Esophagus muscularis mucosa (tissue), 4 donors: ENCODE results near the gene GPX6. TPM values are rescaled to one million over a fixed set of nuclear protein-coding genes. Genes with fewer than 3 reads are reported as not detected.
"Not testable (repeated sequence)": the region's sequence is repeated elsewhere in the genome, so short reads cannot be mapped to it uniquely, and the experiment has no call there.

Experiments used
- DNase-seq: peaks from one replicate; pipeline ENCODE4 v3.0.0-alpha.2; 2017; ENCODE audit errors: extremely low spot score
- H3K27ac ChIP-seq, 4 donors: fragments of 200-600 bp; sonication (generic); replicated peaks in 1 of 4; 1 replicate in 3 of 4; 2 replicates in 1 of 4; pipeline ENCODE4 v1.5.1; 2016 to 2019; ENCODE audit warnings: mild to moderate bottlenecking in 1 of 4
- H3K27me3 ChIP-seq, 4 donors: fragments of 200-600 bp; sonication (generic); one replicate each; pipeline versions ENCODE4 v1.5.1 to v1.6.0; 2016 to 2019
- H3K36me3 ChIP-seq, 4 donors: fragments of 200-600 bp; sonication (generic); one replicate each; pipeline ENCODE4 v1.5.1; 2016 to 2019
- H3K4me1 ChIP-seq, 4 donors: fragments of 200-600 bp; sonication (generic); one replicate each; pipeline ENCODE4 v1.5.1; 2016 to 2019
- H3K4me3 ChIP-seq, 4 donors: fragments of 200-600 bp; sonication (generic); 1 replicate in 2 of 4; 2 replicates in 2 of 4; pipeline ENCODE4 v1.5.1; 2016 to 2019; ENCODE audit warnings: mild to moderate bottlenecking in 4 of 4, moderate library complexity in 1 of 4
- H3K9me3 ChIP-seq, 4 donors: fragments of 200-600 bp; sonication (generic); 1 replicate in 3 of 4; 2 replicates in 1 of 4; pipeline ENCODE4 v1.5.1; 2016 to 2019
- CTCF ChIP-seq, 3 experiments: fragments of 200-600 bp in 2 of 3; fragments of 450-650 bp in 1 of 3; sonication (generic) in 2 of 3; IDR thresholded peaks; one replicate each; pipeline ENCODE4 v1.5.1; 2017 to 2019; ENCODE audit warnings: antibody characterized with exemption in 3 of 3, mild to moderate bottlenecking in 2 of 3, moderate library complexity in 1 of 3
- EP300 ChIP-seq: sonication (generic); formaldehyde crosslinking; IDR thresholded peaks from one replicate; pipeline ENCODE4 v1.6.1; 2017; ENCODE audit warnings: antibody characterized with exemption
- POLR2A ChIP-seq: fragments of 450-650 bp; IDR thresholded peaks from one replicate; pipeline ENCODE4 v1.6.1; 2017; ENCODE audit warnings: antibody characterized with exemption, moderate library complexity, mild to moderate bottlenecking, low read depth
- POLR2AphosphoS5 ChIP-seq, 2 donors: sonication (generic); formaldehyde crosslinking; IDR thresholded peaks; one replicate each; pipeline ENCODE4 v1.6.1; 2017; ENCODE audit warnings: antibody characterized with exemption in 2 of 2
- WGBS: methylation state at CpG from one replicate; pipeline ENCODE4 v1.1.5; 2018; 5-methylcytosine and 5-hydroxymethylcytosine counted together
- intact Hi-C: fragments of 100-400 bp; cut with DNase I; formaldehyde crosslinking; loops from one replicate; pipeline ENCODE4 v1.15.1; 2023
- total RNA-seq, 4 donors: library from RNA; depleted of rRNA; stranded (reverse); fragments of >200 nt; gene quantifications; one replicate each; pipeline versions ENCODE4 v1.1.0 to v1.2.1, GENCODE V29; 2016

The GPX6 gene
- total RNA-seq, 4 donors from 2014 or later = not detected

DNA sequence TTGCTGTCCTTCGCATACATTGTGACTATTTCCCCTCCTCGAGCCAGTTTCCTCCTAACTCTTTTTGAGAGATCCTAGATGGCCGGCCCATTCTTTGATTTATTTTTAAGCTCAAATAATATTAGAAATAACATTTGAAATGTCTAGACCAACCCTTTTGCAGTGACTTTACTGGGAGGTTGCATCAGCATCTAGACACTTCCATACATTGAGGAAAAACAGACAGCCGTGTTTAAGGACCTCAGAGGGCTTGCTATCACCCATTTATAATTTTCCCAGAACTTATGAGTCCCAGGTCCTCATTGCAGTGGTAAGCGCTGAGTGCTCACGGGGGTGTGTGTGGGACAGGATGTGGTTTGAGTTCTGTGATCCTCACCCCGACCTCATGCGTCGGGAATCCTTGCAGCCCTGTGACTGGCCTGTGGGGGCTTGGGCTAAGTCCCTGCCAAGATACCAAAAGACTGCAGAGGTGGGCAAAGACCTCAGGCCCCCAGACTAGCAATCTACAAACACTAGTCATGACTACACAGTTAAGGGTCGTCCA, 10.0 kb upstream of the GPX6 start, which contains the start of gene GPX5:
TSS of gene GPX5 (plus strand) at position 386 of the 544 bp plus-strand sequence. CDS start at position 519, 133 bp downstream.
- H3K36me3 ChIP-seq = no peaks in the 10 kb centered on the region
- H3K4me3 ChIP-seq = no peak within 1 kb of the TSS
- H3K4me1 ChIP-seq = no peaks in the 10 kb centered on the region
- TF ChIP-seq POLR2AphosphoS5 (IDR thresholded peaks at IDR 0.05) (no peak), POLR2A (no peak)
- no peaks in the 10 kb centered on the region for H3K9me3 ChIP-seq
- DNase-seq = peak; percentile 45
- intact Hi-C loops = no loop called here
- H3K27me3 ChIP-seq = peaks cover 0 to 35% (median 0%) of the 10 kb centered on the region in 4 donors
- WGBS = 65% methylated on average over 10 of the region's 10 CpGs
- no peak within 1 kb of the TSS for H3K27ac ChIP-seq

- H3K4me3 ChIP-seq = no peak overlapping the region
- peak; percentile 57 for DNase-seq
- no peaks in the 10 kb centered on the region for H3K36me3 ChIP-seq
- WGBS = 36% methylated on average over 3 of the region's 3 CpGs
- H3K9me3 ChIP-seq = no peaks in the 10 kb centered on the region
- no peaks in the 10 kb centered on the region for H3K4me1 ChIP-seq
- no peak overlapping the region for H3K27ac ChIP-seq
- intact Hi-C loops = no loop called here
- TF ChIP-seq CTCF (IDR thresholded peaks at IDR 0.05) (no peak), POLR2A (no peak), POLR2AphosphoS5 (IDR thresholded peaks at IDR 0.05) (no peak), EP300 (no peak)
- peaks cover 0 to 31% (median 0%) of the 10 kb centered on the region in 4 donors for H3K27me3 ChIP-seq
Observed at GRCh38 chr6:28523241-28523622, 7.6 kb upstream of the GPX6 start.

- H3K27me3 ChIP-seq = peaks cover 0 to 29% (median 0%) of the 10 kb centered on the region in 4 donors
- H3K36me3 ChIP-seq = no peaks in the 10 kb centered on the region
- no peak overlapping the region for H3K4me3 ChIP-seq
- intact Hi-C loops = no loop called here
- peak; percentile 7 for DNase-seq
- no peak overlapping the region for H3K27ac ChIP-seq
- no peaks in the 10 kb centered on the region for H3K4me1 ChIP-seq
- no peaks in the 10 kb centered on the region for H3K9me3 ChIP-seq
- TF ChIP-seq POLR2AphosphoS5 (IDR thresholded peaks at IDR 0.05) (no peak), POLR2A (no peak), EP300 (no peak), CTCF (IDR thresholded peaks at IDR 0.05) (no peak)
Observed at GRCh38 chr6:28522594-28523240, 7.1 kb upstream of the GPX6 start.

- 68% methylated on average over 2 of the region's 2 CpGs for WGBS
- H3K9me3 ChIP-seq = no peaks in the 10 kb centered on the region
- no peak for DNase-seq
- no peaks in the 10 kb centered on the region for H3K4me1 ChIP-seq
- H3K4me3 ChIP-seq = no peak overlapping the region
- H3K36me3 ChIP-seq = no peaks in the 10 kb centered on the region
- intact Hi-C loops = no loop called here
- H3K27me3 ChIP-seq = peaks cover 0 to 24% (median 0%) of the 10 kb centered on the region in 4 donors
- no peak overlapping the region for H3K27ac ChIP-seq
- TF ChIP-seq POLR2A (no peak), EP300 (no peak)
Observed at GRCh38 chr6:28517964-28518363, 2.4 kb upstream of the GPX6 start.

DNA sequence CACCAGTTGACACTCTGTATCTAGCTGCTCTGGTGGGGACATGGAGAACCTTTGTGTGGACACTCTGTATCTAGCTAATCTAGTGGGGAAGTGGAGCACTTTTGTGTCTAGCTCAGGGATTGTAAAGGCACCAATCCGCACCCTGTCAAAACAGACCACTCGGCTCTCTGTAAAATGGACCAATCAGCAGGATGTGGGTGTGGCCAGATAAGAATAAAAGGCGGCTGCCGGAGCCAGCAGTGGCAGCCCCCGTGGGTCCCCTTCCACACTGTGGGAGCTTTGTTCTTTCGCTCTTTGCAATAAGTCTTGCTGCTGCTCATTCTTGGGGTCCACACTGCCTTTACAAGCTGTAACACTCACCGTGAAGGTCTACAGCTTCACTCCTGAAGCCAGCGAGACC, 3.2 kb downstream of the GPX6 start:
- H3K36me3 ChIP-seq, H3K27ac ChIP-seq, H3K9me3 ChIP-seq, H3K4me1 ChIP-seq, H3K4me3 ChIP-seq, intact Hi-C loops, DNase-seq: not testable (repeated sequence)
- 90% methylated on average over 6 of the region's 8 CpGs for WGBS
- H3K27me3 ChIP-seq = peaks cover 0 to 36% (median 0%) of the 10 kb centered on the region in 4 donors

DNA sequence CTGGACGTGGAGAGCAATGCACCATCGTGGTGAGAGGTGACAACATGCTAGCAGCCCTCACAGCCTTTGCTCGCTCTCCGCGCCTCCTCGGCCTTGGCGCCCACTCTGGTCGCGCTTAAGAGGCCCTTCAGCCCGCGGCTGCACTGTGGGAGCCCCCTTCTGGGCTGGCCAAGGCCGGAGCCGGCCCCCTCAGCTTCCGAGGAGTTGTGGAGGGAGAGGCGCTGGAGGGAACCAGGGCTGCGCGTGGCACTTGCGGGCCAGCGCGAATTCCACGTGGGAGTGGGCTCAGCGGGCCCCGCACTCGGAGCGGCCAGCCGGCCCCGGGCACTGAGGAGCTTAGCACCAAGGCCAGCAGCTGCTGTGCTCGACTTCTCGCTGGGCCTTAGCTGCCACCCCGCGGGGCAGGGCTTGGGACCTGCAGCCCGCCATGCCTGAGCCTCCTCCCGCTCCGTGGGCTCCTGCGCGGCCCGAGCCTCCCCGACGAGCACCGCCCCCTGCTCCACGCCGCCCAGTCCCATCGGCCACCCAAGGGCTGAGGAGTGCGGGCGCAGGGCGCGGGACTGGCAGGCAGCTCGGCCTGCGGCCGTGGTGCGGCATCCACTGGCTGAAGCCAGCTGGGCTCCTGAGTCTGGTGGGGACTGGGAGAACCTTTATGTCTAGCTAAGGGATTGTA, 3.8 kb downstream of the GPX6 start:
- Histone ChIP-seq H3K27ac (no peak overlapping the region), H3K4me1 (no peaks in the 10 kb centered on the region), H3K27me3 (peaks cover 0 to 32% (median 0%) of the 10 kb centered on the region in 4 donors), H3K4me3 (no peak overlapping the region), H3K36me3 (no peaks in the 10 kb centered on the region), H3K9me3 (no peaks in the 10 kb centered on the region)
- TF ChIP-seq POLR2AphosphoS5 (IDR thresholded peaks at IDR 0.05) (no peak), EP300 (no peak), CTCF (IDR thresholded peaks at IDR 0.05) (no peak), POLR2A (no peak)
- 94% methylated on average over 32 of the region's 51 CpGs for WGBS
- intact Hi-C loops = no loop called here
- no peak for DNase-seq
